GM19372 (cell line): ENCODE results near the gene LAMP5.

Experiments used
- ATAC-seq: cut with Tn5 transposase; IDR thresholded peaks from one replicate; pipeline ENCODE4 v1.9.1; 2021; ENCODE audit warnings: mild to moderate bottlenecking, low read depth, moderate library complexity; ENCODE audit not compliant: unreplicated experiment

LAMP5 gene

DNA sequence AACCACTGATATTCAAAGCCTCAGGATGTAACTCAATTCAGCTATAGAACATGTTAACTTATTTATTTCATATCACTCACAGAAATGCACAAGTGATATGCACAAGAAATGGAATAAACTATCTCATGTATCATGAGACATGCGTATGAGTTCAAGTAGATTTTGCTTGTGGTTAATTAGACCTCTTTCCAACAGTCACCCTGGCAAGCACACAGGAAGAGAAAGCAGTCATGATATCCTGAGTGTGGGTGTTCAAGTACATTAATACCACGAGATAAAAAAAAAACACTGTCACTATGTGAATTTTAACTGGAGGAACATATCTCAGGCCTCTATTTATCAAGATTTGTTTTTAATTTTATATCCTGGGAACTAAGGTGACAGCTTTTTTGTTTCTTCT, 64.2 kb downstream of the LAMP5 start:
- ATAC-seq, result no peak
